Measurements from ENCODE around the gene IRAK2.
"Not testable (repeated sequence)": the region's sequence is repeated elsewhere in the genome, so short reads cannot be mapped to it uniquely, and the experiment has no call there.

IRAK2 gene

GRCh38 chr3:10162185-10162584 is 2.5 kb upstream of the IRAK2 start:
- FAIRE-seq: no peak

- FAIRE-seq: not testable (repeated sequence)
These were observed 546 bp upstream of the IRAK2 start for GRCh38 chr3:10164201-10164545.

- FAIRE-seq: no peak
These were observed 1.5 kb downstream of the IRAK2 start for GRCh38 chr3:10166213-10166604.

- no peak for FAIRE-seq
These were observed 4.3 kb downstream of the IRAK2 start for GRCh38 chr3:10169000-10169496.

- no peak for FAIRE-seq
These were observed 6.3 kb downstream of the IRAK2 start for GRCh38 chr3:10170915-10171478.

- FAIRE-seq: no peak
These were observed 8.6 kb downstream of the IRAK2 start for GRCh38 chr3:10173095-10173925.

GRCh38 chr3:10173926-10174435 is 9.3 kb downstream of the IRAK2 start:
- no peak for FAIRE-seq

GRCh38 chr3:10175334-10175733 is 10.6 kb downstream of the IRAK2 start:
- not testable (repeated sequence) for FAIRE-seq

GRCh38 chr3:10176150-10176549 is 11.4 kb downstream of the IRAK2 start:
- FAIRE-seq: not testable (repeated sequence)

- no peak for FAIRE-seq
These were observed 13.0 kb downstream of the IRAK2 start for GRCh38 chr3:10177737-10178136.

- no peak for FAIRE-seq
These were observed 14.2 kb downstream of the IRAK2 start for GRCh38 chr3:10178892-10179291.

GRCh38 chr3:10180289-10180688 is 15.6 kb downstream of the IRAK2 start:
- FAIRE-seq: no peak

GRCh38 chr3:10180738-10181295 is 16.1 kb downstream of the IRAK2 start:
- FAIRE-seq: no peak

- FAIRE-seq: no peak
These were observed 18.2 kb downstream of the IRAK2 start for GRCh38 chr3:10182950-10183349.

- FAIRE-seq: no peak
These were observed 19.5 kb downstream of the IRAK2 start for GRCh38 chr3:10184250-10184649.

- no peak for FAIRE-seq
These were observed 21.4 kb downstream of the IRAK2 start for GRCh38 chr3:10185804-10186762.

- FAIRE-seq: no peak
These were observed 22.7 kb downstream of the IRAK2 start for GRCh38 chr3:10187290-10187876.

- no peak for FAIRE-seq
These were observed 23.2 kb downstream of the IRAK2 start for GRCh38 chr3:10187944-10188343.

- FAIRE-seq: no peak
These were observed 24.3 kb downstream of the IRAK2 start for GRCh38 chr3:10188804-10189556.

GRCh38 chr3:10189557-10190354 is 25.0 kb downstream of the IRAK2 start:
- no peak for FAIRE-seq
